HG02852 (cell line): ENCODE data around the gene NR3C1.

ENCODE experiments used
- ATAC-seq: cut with Tn5 transposase; IDR thresholded peaks from one replicate; pipeline ENCODE4 v1.9.1; 2021; ENCODE audit warnings: mild to moderate bottlenecking, moderate library complexity; ENCODE audit not compliant: unreplicated experiment

The NR3C1 gene

GRCh38 chr5:143241892-143242291 is 161.6 kb downstream of the NR3C1 start:
- no peak for ATAC-seq

- ATAC-seq: no peak
Observed at GRCh38 chr5:143239882-143240518, 163.5 kb downstream of the NR3C1 start.

DNA sequence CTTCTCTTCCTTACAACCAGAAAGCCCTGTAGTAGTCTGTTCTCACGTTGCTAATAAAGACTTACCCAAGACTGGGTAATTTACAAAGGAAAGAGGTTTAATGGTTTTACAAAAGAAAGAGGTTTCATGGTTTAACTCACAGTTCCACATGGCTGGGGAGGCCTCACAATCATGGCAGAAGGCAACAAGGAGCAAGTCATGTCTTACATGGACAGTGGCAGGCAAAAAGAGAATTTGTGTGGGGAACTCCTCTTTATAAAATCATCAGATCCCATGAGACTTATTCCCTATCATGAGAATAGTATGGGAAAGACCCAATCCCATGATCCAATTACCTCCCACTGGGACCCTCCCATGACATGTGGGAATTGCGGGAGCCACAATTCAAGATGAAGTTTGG is 164.9 kb downstream of the NR3C1 start:
- ATAC-seq: no peak

DNA sequence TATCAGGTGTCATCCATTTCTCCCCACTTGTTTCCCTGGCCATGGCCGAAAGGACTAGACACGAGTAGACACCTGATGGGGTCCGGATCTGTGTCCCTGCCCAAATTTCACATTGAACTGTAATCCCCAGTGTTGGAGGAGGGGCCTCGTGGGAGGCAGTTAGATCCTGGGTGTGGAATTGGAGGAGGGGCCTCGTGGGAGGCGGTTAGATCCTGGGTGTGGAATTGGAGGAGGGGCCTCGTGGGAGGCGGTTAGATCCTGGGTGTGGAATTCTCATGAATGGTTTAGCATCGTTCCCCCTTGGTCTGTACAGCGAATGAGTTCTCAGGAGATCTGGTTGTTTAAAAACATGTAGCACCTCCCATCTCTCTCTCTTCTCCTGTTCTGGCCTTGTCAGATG is 165.8 kb downstream of the NR3C1 start:
- no peak for ATAC-seq

GRCh38 chr5:143236682-143237081 is 166.8 kb downstream of the NR3C1 start:
- no peak for ATAC-seq

DNA sequence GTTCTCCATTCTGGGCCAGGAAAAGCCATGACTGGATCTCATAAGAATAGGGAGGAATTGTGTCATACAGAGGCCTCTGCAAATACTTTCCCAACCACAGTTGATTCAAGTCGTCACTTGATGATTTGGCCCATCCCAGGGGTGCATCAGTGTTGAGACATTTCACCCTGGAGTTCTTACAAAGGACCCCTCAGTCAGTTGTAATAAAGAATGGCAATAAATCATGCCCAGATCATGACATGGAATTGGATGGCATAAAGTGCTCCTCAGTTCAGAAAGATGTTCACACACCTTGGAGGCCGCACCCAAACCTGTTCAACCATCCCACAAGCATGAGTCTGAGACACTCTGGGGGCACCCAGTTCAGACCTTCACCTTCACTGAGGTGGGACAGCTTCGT is 168.1 kb downstream of the NR3C1 start:
- ATAC-seq: no peak

GRCh38 chr5:143234162-143234842 is 169.2 kb downstream of the NR3C1 start:
- no peak for ATAC-seq

DNA sequence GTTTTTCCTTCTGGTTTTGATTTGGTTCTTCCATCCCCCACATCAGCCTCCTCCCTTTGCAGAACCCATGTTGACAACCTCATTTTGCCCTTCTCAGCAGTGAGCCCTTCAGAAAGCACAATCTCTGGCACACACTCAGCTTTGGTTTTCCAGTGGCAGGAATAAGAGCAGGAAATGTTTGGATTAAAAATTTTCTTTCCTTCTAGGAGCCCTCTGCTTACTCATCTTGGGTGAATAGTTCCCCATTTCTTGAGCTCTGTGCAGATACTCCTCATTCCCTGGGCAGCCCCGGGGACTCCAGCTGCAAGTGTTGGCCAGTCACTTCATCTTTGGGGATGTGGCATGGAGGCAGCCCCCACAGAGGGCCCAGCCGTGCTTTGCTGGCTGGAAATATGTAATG is 170.5 kb downstream of the NR3C1 start:
- no peak for ATAC-seq

DNA sequence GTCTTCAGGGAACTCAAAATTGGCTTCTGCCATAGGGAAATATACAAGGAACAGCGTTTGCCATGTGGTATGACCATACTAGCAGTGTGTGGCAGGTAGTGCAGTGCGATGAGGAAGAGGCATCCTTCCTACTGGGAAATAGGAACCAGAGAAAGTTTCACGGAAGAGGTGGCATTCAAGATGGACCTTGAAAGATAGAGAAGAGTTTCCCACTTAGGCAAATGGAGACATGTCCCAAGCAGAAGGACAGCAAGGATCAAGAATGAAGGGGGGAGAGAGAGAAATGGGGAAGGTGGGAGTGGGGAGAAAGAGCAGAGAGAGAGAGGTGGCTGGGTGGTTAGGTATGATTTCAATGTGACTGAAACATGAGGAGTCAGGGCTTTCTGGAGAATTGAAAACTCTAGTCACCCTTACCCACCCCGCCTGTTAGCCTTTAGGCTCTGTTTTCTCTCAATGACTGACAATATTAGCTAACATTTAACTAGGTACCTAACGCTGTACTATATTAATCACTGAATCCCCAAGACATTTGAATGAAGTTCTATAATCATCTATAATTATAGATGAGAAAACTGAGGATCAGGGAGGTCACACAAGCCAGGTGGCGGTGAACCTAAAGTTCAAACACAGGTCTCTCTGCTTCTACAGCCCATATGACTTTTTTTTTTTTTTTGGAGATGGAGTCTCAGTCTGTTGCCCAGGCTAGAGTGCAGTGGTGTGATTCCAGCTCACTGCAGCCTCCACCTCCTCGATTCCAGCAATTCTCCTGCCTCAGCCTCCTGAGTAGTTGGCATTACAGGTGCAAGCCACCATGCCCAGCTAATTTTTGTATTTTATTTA is 171.3 kb downstream of the NR3C1 start:
- ATAC-seq: no peak

DNA sequence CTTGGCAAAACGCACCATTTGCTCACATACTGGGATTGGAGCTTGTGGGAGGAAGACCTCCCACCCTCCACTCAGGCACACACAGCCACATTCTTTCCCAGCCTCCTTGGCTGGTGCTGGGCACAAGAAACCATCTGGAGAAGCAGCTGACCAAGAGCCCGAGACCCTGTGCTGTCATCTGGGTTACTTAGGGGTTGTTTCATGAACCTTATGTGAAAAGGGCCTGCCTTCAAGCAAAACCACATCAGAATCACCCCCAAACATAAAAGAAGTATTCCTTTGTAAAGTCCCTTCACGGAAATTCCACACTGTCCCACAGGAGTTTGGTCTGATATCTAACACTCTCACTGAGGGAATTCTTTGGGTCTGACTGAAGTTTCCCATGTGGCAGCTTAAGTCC is 172.1 kb downstream of the NR3C1 start:
- ATAC-seq: no peak

GRCh38 chr5:143230676-143230996 is 172.8 kb downstream of the NR3C1 start:
- no peak for ATAC-seq

- peak; percentile 91 for ATAC-seq
Observed at GRCh38 chr5:143229896-143230675, 173.4 kb downstream of the NR3C1 start.

GRCh38 chr5:143229426-143229895 is 174.0 kb downstream of the NR3C1 start:
- peak; percentile 41 for ATAC-seq

GRCh38 chr5:143228597-143229293 is 174.7 kb downstream of the NR3C1 start:
- no peak for ATAC-seq
